Esophagus muscularis mucosa (tissue), 3 donors: ENCODE results near the gene SPOP.

Experiments used
- CTCF ChIP-seq, 3 experiments: fragments of 200-600 bp in 2 of 3; fragments of 450-650 bp in 1 of 3; sonication (generic) in 2 of 3; IDR thresholded peaks; one replicate each; pipeline ENCODE4 v1.5.1; 2017 to 2019; ENCODE audit warnings: antibody characterized with exemption in 3 of 3, mild to moderate bottlenecking in 2 of 3, moderate library complexity in 1 of 3
- POLR2A ChIP-seq: fragments of 450-650 bp; IDR thresholded peaks from one replicate; pipeline ENCODE4 v1.6.1; 2017; ENCODE audit warnings: antibody characterized with exemption, moderate library complexity, mild to moderate bottlenecking, low read depth

- TF ChIP-seq CTCF (IDR thresholded peaks at IDR 0.05), result no peak
- TF ChIP-seq POLR2A, result no peak
Observed at GRCh38 chr17:49574945-49575678, 102.8 kb downstream of the SPOP start.
